Endothelial cell of hepatic sinusoid (primary cell): ENCODE measurements around the gene SERGEF.

Experiments
- in situ Hi-C: cut with HindIII; loops from 2 replicates; pipeline ENCODE4 v1.10.0; 2017; ENCODE audit warnings: low sequenced_read_pairs

The SERGEF gene

GRCh38 chr11:17917556-17917955 is 95.3 kb downstream of the SERGEF start:
- in situ Hi-C loops, result no loop called here

- in situ Hi-C loops, result no loop called here
Observed at GRCh38 chr11:17915500-17916143, 97.2 kb downstream of the SERGEF start.

GRCh38 chr11:17914957-17915356 is 97.9 kb downstream of the SERGEF start:
- in situ Hi-C loops, result no loop called here

GRCh38 chr11:17907046-17907445 is 105.8 kb downstream of the SERGEF start:
- in situ Hi-C loops, result no loop called here

- in situ Hi-C loops, result no loop called here
Observed at GRCh38 chr11:17906436-17906835, 106.4 kb downstream of the SERGEF start.

- in situ Hi-C loops, result no loop called here
Observed at GRCh38 chr11:17905477-17905876, 107.4 kb downstream of the SERGEF start.

GRCh38 chr11:17901481-17901880 is 111.4 kb downstream of the SERGEF start:
- in situ Hi-C loops, result no loop called here

GRCh38 chr11:17898782-17899181 is 114.1 kb downstream of the SERGEF start:
- in situ Hi-C loops, result loop anchor here (5.0 kb wide), 1 partner anchor 91 kb away; no protein-coding TSS in a partner anchor

- in situ Hi-C loops, result loop anchor here (5.0 kb wide), 1 partner anchor 91 kb away; no protein-coding TSS in a partner anchor
Observed at GRCh38 chr11:17898071-17898470, 114.8 kb downstream of the SERGEF start.

- in situ Hi-C loops, result loop anchor here (5.0 kb wide), 1 partner anchor 90 kb away; no protein-coding TSS in a partner anchor
Observed at GRCh38 chr11:17897495-17897894, 115.4 kb downstream of the SERGEF start.

GRCh38 chr11:17896496-17897151 is 116.2 kb downstream of the SERGEF start:
- in situ Hi-C loops, result loop anchor here (5.0 kb wide), 1 partner anchor 89 kb away; no protein-coding TSS in a partner anchor

GRCh38 chr11:17894929-17895658 is 117.8 kb downstream of the SERGEF start:
- in situ Hi-C loops, result loop anchor here (5.0 kb wide), 1 partner anchor 88 kb away; no protein-coding TSS in a partner anchor

GRCh38 chr11:17892409-17892808 is 120.4 kb downstream of the SERGEF start:
- in situ Hi-C loops, result no loop called here

- in situ Hi-C loops, result no loop called here
Observed at GRCh38 chr11:17890325-17890724, 122.5 kb downstream of the SERGEF start.

- in situ Hi-C loops, result no loop called here
Observed at GRCh38 chr11:17887779-17888178, 125.1 kb downstream of the SERGEF start.

GRCh38 chr11:17883946-17884345 is 128.9 kb downstream of the SERGEF start:
- in situ Hi-C loops, result no loop called here

- in situ Hi-C loops, result no loop called here
Observed at GRCh38 chr11:17883057-17883456, 129.8 kb downstream of the SERGEF start.

GRCh38 chr11:17878743-17879142 is 134.1 kb downstream of the SERGEF start:
- in situ Hi-C loops, result no loop called here

GRCh38 chr11:17877886-17878285 is 135.0 kb downstream of the SERGEF start:
- in situ Hi-C loops, result no loop called here

GRCh38 chr11:17876827-17877226 is 136.0 kb downstream of the SERGEF start:
- in situ Hi-C loops, result no loop called here

GRCh38 chr11:17875891-17876290 is 137.0 kb downstream of the SERGEF start:
- in situ Hi-C loops, result no loop called here

- in situ Hi-C loops, result no loop called here
Observed at GRCh38 chr11:17873586-17873985, 139.3 kb downstream of the SERGEF start.
